Astrocyte (in vitro differentiated cells and primary cell): Measurements from ENCODE around the gene GLYATL1B. TPM values are rescaled to one million over a fixed set of nuclear protein-coding genes. Genes with fewer than 3 reads are reported as not detected.
"Not testable (repeated sequence)": the region's sequence is repeated elsewhere in the genome, so short reads cannot be mapped to it uniquely, and the experiment has no call there.

Experiments used
- DNase-seq: peaks from one replicate; pipeline ENCODE4 v3.0.0-alpha.2; 2010; ENCODE audit warnings: low read depth
- FAIRE-seq: peaks from 2 replicates; lab custom pipeline; 2011; peaks lifted over from hg19 to GRCh38; lab: Jason Lieb, UNC
- H2AFZ ChIP-seq: 2 replicates; pipeline ENCODE4 v1.6.0; 2012; ENCODE audit warnings: low read depth, low read length, inconsistent platforms
- H3K27ac ChIP-seq: 2 replicates; pipeline ENCODE4 v1.5.1; 2011; ENCODE audit warnings: low read depth, low read length, inconsistent platforms
- H3K27me3 ChIP-seq: 2 replicates; pipeline ENCODE4 v1.6.0; 2011; ENCODE audit warnings: low read length, inconsistent platforms; ENCODE audit not compliant: insufficient read depth
- H3K36me3 ChIP-seq: 2 replicates; pipeline ENCODE4 v1.5.1; 2011; ENCODE audit warnings: low read length, inconsistent platforms; ENCODE audit not compliant: insufficient read depth
- H3K4me1 ChIP-seq: 2 replicates; pipeline ENCODE4 v1.5.1; 2011; ENCODE audit warnings: low read length, inconsistent platforms; ENCODE audit not compliant: insufficient read depth
- H3K4me2 ChIP-seq: 2 replicates; pipeline ENCODE4 v1.6.0; 2012; ENCODE audit warnings: low read length, inconsistent platforms
- H3K4me3 ChIP-seq: 2 replicates; pipeline ENCODE4 v1.5.1; 2011; ENCODE audit warnings: low read depth, mild to moderate bottlenecking, low read length, inconsistent platforms; ENCODE audit not compliant: insufficient read depth
- H3K79me2 ChIP-seq: 2 replicates; pipeline ENCODE4 v1.6.0; 2012; ENCODE audit warnings: mild to moderate bottlenecking, low read length, inconsistent platforms; ENCODE audit not compliant: insufficient read depth
- H3K9ac ChIP-seq: 2 replicates; pipeline ENCODE4 v1.6.0; 2012; ENCODE audit warnings: mild to moderate bottlenecking, low read length, inconsistent platforms
- H3K9me3 ChIP-seq: 2 replicates; pipeline ENCODE4 v1.5.1; 2012; ENCODE audit warnings: low read depth, mild to moderate bottlenecking, low read length, inconsistent platforms; ENCODE audit not compliant: insufficient read depth
- H4K20me1 ChIP-seq: 2 replicates; pipeline ENCODE4 v1.6.0; 2012; ENCODE audit warnings: low read length, inconsistent platforms; ENCODE audit not compliant: insufficient read depth
- H3K27ac Mint-ChIP-seq: one replicate; pipeline ENCODE4 v1.8.0; 2021; ENCODE audit warnings: mild to moderate bottlenecking, mixed read lengths; ENCODE audit not compliant: unreplicated experiment
- H3K27me3 Mint-ChIP-seq: one replicate; pipeline ENCODE4 v1.8.0; 2021; ENCODE audit warnings: low read depth, mixed read lengths; ENCODE audit not compliant: unreplicated experiment
- H3K36me3 Mint-ChIP-seq: one replicate; pipeline ENCODE4 v1.8.0; 2021; ENCODE audit warnings: low read depth, mixed read lengths; ENCODE audit not compliant: unreplicated experiment
- H3K4me1 Mint-ChIP-seq: one replicate; pipeline ENCODE4 v1.8.0; 2021; ENCODE audit warnings: low read depth, mixed read lengths; ENCODE audit not compliant: unreplicated experiment
- H3K4me3 Mint-ChIP-seq: one replicate; pipeline ENCODE4 v1.8.0; 2021; ENCODE audit warnings: mild to moderate bottlenecking, moderate library complexity, mixed read lengths; ENCODE audit not compliant: unreplicated experiment
- H3K9me3 Mint-ChIP-seq: one replicate; pipeline ENCODE4 v1.8.0; 2021; ENCODE audit warnings: mild to moderate bottlenecking, mixed read lengths; ENCODE audit not compliant: unreplicated experiment
- EZH2 ChIP-seq: IDR thresholded peaks from 2 replicates; pipeline ENCODE4 v1.6.1; 2012; ENCODE audit warnings: mild to moderate bottlenecking, low read length, inconsistent platforms; ENCODE audit not compliant: insufficient read depth
- total RNA-seq: library from RNA; stranded (reverse); gene quantifications from 2 replicates; pipeline ENCODE4 v1.2.1, GENCODE V29; 2021
- TF ChIP-seq, protein P1 (sequence below): IDR thresholded peaks from 2 replicates; pipeline ENCODE4 v1.5.1; 2011; ENCODE audit warnings: low read depth, mild to moderate bottlenecking, inconsistent platforms, low read length, moderate library complexity; ENCODE audit not compliant: insufficient read depth

The GLYATL1B gene
- total RNA-seq, 1 donor from 2014 or later, result not detected

DNA sequence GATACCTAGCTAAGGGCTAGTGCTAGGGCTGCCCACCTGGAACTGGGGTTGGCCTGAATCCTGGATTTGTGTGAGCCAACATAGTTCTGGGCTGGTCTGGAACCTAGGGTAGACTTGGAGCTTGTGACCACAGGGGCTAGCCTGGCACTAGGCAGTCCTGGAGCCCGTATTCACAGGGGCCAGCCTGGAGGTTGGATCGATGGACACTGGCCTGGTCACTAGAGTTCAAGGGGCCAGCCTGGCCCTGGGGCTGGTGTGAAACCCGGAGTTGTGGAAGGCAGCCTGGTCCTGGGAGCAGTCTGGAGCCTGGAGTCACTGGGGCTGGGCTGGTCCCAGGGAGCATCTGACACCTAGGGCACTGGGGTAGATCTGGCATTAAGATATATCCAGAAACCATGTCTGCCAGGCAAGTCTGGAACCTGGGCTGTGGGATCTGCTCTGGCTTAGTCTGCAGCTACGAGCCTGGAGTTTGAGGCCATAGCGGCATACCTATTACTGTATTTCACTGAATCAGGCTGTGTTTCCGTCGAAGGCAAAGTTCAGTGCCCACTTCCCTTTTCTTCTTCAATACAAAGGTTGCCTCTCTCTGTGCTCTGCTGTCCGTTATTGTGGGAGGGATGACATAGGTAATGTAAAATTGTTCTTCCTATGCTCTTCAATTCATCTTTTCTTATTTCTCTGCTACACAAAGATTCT is 9.1 kb upstream of the GLYATL1B start:
- TF ChIP-seq EZH2, result no peak
- TF ChIP-seq, protein P1, sequence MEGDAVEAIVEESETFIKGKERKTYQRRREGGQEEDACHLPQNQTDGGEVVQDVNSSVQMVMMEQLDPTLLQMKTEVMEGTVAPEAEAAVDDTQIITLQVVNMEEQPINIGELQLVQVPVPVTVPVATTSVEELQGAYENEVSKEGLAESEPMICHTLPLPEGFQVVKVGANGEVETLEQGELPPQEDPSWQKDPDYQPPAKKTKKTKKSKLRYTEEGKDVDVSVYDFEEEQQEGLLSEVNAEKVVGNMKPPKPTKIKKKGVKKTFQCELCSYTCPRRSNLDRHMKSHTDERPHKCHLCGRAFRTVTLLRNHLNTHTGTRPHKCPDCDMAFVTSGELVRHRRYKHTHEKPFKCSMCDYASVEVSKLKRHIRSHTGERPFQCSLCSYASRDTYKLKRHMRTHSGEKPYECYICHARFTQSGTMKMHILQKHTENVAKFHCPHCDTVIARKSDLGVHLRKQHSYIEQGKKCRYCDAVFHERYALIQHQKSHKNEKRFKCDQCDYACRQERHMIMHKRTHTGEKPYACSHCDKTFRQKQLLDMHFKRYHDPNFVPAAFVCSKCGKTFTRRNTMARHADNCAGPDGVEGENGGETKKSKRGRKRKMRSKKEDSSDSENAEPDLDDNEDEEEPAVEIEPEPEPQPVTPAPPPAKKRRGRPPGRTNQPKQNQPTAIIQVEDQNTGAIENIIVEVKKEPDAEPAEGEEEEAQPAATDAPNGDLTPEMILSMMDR, result no peak
- Histone ChIP-seq H3K9me3 (no peaks in the 10 kb centered on the region), H3K27ac (no peak overlapping the region), H3K9ac (no peak overlapping the region), H3K27me3 (peaks cover 4% of the 10 kb centered on the region), H4K20me1 (no peaks in the 10 kb centered on the region), H3K79me2 (no peaks in the 10 kb centered on the region), H3K4me2 (no peak overlapping the region), H3K36me3 (no peaks in the 10 kb centered on the region), H3K4me3 (no peak overlapping the region), H3K4me1 (no peaks in the 10 kb centered on the region), H2AFZ (no peak overlapping the region)
- H3K27me3 Mint-ChIP-seq, result peaks cover 11% of the 10 kb centered on the region
- no peak overlapping the region for H3K4me3 Mint-ChIP-seq
- H3K4me1 Mint-ChIP-seq, result no peaks in the 10 kb centered on the region
- FAIRE-seq, result no peak
- no peak for DNase-seq
- no peak overlapping the region for H3K27ac Mint-ChIP-seq
- H3K36me3 Mint-ChIP-seq, result no peaks in the 10 kb centered on the region
- no peaks in the 10 kb centered on the region for H3K9me3 Mint-ChIP-seq

DNA sequence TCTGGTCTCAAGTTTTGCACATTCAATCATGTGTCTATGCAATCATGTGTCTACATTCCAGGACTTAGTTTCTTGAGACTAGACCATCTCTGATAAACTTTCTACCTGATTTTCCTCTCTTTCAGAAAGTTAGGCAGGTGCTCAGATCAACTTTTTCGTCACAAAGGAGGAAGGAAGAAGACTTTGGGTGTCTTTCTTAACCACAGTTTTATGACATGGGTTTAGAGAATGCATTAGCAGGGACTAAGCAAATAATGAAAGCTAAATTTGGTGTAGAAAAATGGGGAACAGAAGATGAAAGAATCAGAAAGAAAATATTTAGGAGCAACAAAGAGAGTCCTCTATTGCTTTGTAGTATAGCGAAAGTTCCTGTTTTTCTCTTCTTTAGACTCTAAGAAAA is 7.7 kb upstream of the GLYATL1B start:
- Histone ChIP-seq H3K27me3 (peaks cover 4% of the 10 kb centered on the region), H3K27ac (no peak overlapping the region), H2AFZ (no peak overlapping the region), H3K9me3 (no peaks in the 10 kb centered on the region), H3K9ac (no peak overlapping the region), H3K36me3 (no peaks in the 10 kb centered on the region), H3K4me2 (no peak overlapping the region), H3K79me2 (no peaks in the 10 kb centered on the region), H3K4me1 (no peaks in the 10 kb centered on the region), H4K20me1 (no peaks in the 10 kb centered on the region), H3K4me3 (no peak overlapping the region)
- no peak for FAIRE-seq
- H3K27me3 Mint-ChIP-seq, result peaks cover 17% of the 10 kb centered on the region
- no peaks in the 10 kb centered on the region for H3K9me3 Mint-ChIP-seq
- no peak for TF ChIP-seq EZH2
- TF ChIP-seq, protein P1, result no peak
- H3K4me1 Mint-ChIP-seq, result no peaks in the 10 kb centered on the region
- H3K27ac Mint-ChIP-seq, result no peak overlapping the region
- no peak for DNase-seq
- H3K36me3 Mint-ChIP-seq, result no peaks in the 10 kb centered on the region
- no peak overlapping the region for H3K4me3 Mint-ChIP-seq

DNA sequence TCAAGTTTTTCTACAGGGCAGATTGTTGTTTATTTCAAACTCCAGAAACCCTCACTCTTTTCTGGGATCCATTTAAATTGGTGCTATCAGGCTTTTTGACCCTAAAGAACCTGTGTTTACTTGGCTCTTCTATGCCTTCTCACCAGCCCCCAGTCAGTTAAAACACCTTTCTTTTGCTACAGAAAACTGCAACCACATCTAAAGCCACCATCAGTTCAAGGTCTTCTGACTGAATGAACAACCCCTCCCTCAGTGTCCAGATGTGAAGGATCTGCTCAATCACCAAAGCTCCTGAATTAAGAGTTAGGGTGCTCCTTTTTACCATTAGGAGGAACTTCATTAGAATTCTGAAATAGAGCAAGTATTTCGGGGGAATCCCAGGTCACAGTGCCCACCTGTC is 7.0 kb upstream of the GLYATL1B start:
- Histone ChIP-seq H3K27me3 (peaks cover 4% of the 10 kb centered on the region), H2AFZ (no peak overlapping the region), H3K9ac (no peak overlapping the region), H3K79me2 (no peaks in the 10 kb centered on the region), H3K4me1 (no peaks in the 10 kb centered on the region), H3K4me2 (no peak overlapping the region), H3K4me3 (no peak overlapping the region), H4K20me1 (no peaks in the 10 kb centered on the region), H3K9me3 (no peaks in the 10 kb centered on the region), H3K27ac (no peak overlapping the region), H3K36me3 (no peaks in the 10 kb centered on the region)
- H3K27me3 Mint-ChIP-seq, result peaks cover 23% of the 10 kb centered on the region
- no peak overlapping the region for H3K27ac Mint-ChIP-seq
- H3K9me3 Mint-ChIP-seq, result no peaks in the 10 kb centered on the region
- FAIRE-seq (no peak), DNase-seq (no peak)
- TF ChIP-seq EZH2, result no peak
- TF ChIP-seq, protein P1, result no peak
- H3K4me1 Mint-ChIP-seq, result no peaks in the 10 kb centered on the region
- H3K4me3 Mint-ChIP-seq, result no peak overlapping the region
- H3K36me3 Mint-ChIP-seq, result no peaks in the 10 kb centered on the region

DNA sequence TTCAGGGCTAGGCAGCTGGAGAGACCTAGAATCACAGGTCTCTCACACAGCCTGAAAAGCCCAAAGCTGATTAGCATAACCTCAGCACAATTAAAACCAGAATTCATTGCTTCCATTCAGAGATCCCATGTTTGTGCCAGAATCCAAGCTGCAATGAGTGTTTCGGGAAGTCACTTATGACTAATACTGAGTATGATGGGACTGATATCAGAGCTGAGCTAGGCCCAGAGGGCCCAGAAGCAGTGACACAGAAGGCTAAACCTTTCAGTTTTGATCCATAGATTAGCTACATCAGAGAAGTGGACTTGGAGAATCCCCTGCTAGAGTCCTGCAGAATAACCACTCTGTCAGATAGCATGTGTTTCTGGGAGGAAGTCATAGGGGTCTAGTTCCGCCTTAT is 5.7 kb upstream of the GLYATL1B start:
- not testable (repeated sequence) for H3K4me1 ChIP-seq, H3K36me3 Mint-ChIP-seq, DNase-seq, H3K27ac ChIP-seq, H3K79me2 ChIP-seq, H3K4me1 Mint-ChIP-seq, H3K4me3 Mint-ChIP-seq, H3K9me3 Mint-ChIP-seq, H4K20me1 ChIP-seq, H3K36me3 ChIP-seq, H3K9me3 ChIP-seq, FAIRE-seq, H3K4me3 ChIP-seq, H3K9ac ChIP-seq, H3K4me2 ChIP-seq, H3K27me3 ChIP-seq, H2AFZ ChIP-seq, H3K27ac Mint-ChIP-seq
- H3K27me3 Mint-ChIP-seq, result peaks cover 23% of the 10 kb centered on the region
